Muscle layer of colon (tissue), 2 donors: ENCODE measurements around the gene KITLG.

Experiments
- H3K27ac ChIP-seq: one replicate; pipeline ENCODE4 v1.7.0; 2013; ENCODE audit warnings: low read depth, mild to moderate bottlenecking, low read length, moderate library complexity
- H3K27me3 ChIP-seq, 2 donors: one replicate each; pipeline ENCODE4 v1.7.0; 2013; ENCODE audit warnings: low read length in 2 of 2, mild to moderate bottlenecking in 2 of 2; ENCODE audit not compliant: insufficient read depth in 2 of 2, control insufficient read depth in 1 of 2
- H3K36me3 ChIP-seq: one replicate; pipeline ENCODE4 v1.7.0; 2013; ENCODE audit warnings: mild to moderate bottlenecking, low read length; ENCODE audit not compliant: insufficient read depth
- H3K4me1 ChIP-seq: one replicate; pipeline ENCODE4 v1.7.0; 2013; ENCODE audit warnings: mild to moderate bottlenecking, low read length; ENCODE audit not compliant: insufficient read depth
- H3K4me3 ChIP-seq, 2 donors: one replicate each; pipeline ENCODE4 v1.7.0; 2013; ENCODE audit warnings: low read length in 2 of 2, low read depth in 1 of 2, mild to moderate bottlenecking in 1 of 2, moderate library complexity in 1 of 2
- H3K9ac ChIP-seq: one replicate; pipeline ENCODE4 v1.7.0; 2013; ENCODE audit warnings: low read length
- H3K9me3 ChIP-seq: one replicate; pipeline ENCODE4 v1.7.0; 2013; ENCODE audit warnings: mild to moderate bottlenecking, low read length
- donor health status: abdominal sarcoma.
- donor health status: Adenocarcinoma of cecum.

KITLG gene

DNA sequence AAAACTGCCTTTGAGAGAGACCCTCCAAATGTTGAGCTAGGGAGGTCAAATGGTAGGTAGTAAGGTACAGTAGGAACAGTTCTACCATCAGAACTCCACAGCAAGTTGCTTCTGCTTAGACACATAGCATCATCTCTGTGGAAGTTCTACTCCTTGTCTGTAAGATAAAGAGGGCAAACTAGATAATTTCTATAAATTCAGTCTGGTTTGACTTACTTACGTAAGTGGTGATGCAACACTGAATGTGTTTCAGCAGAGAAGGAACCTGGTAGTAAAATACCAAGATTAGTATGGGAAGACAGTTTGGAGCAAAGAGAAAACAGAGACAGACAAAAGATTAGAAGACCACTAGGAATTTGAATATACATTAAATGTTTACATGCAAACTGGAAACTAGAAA is 42.0 kb downstream of the KITLG start:
- Histone ChIP-seq H3K9ac (no peak overlapping the region), H3K36me3 (peaks cover 12% of the 10 kb centered on the region), H3K27me3 (no peaks in the 10 kb centered on the region), H3K4me1 (peaks cover 6% of the 10 kb centered on the region), H3K9me3 (no peaks in the 10 kb centered on the region), H3K4me3 (no peak overlapping the region), H3K27ac (no peak overlapping the region)

DNA sequence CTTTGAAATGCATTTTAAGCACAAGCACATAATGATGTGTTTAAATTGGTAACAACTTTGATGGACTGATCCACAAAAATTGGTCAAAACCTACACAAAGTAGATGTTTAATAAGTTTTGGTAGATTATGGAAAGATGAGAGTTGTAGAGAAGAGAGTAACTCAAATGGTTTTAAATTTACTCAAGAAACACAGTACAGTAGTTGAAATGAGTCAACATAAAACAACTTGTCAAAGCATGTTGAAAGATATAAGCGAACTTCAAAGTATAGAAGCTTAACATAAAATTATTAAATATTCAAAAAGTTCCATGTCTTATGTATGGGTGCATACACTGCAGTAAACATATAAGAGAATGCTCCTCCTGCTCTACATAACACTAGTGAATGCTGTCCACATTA is 49.4 kb downstream of the KITLG start:
- Histone ChIP-seq H3K27ac (no peak overlapping the region), H3K36me3 (peaks cover 18% of the 10 kb centered on the region), H3K4me1 (peaks cover 5% of the 10 kb centered on the region), H3K9ac (no peak overlapping the region), H3K4me3 (no peak overlapping the region), H3K27me3 (no peaks in the 10 kb centered on the region), H3K9me3 (no peaks in the 10 kb centered on the region)

DNA sequence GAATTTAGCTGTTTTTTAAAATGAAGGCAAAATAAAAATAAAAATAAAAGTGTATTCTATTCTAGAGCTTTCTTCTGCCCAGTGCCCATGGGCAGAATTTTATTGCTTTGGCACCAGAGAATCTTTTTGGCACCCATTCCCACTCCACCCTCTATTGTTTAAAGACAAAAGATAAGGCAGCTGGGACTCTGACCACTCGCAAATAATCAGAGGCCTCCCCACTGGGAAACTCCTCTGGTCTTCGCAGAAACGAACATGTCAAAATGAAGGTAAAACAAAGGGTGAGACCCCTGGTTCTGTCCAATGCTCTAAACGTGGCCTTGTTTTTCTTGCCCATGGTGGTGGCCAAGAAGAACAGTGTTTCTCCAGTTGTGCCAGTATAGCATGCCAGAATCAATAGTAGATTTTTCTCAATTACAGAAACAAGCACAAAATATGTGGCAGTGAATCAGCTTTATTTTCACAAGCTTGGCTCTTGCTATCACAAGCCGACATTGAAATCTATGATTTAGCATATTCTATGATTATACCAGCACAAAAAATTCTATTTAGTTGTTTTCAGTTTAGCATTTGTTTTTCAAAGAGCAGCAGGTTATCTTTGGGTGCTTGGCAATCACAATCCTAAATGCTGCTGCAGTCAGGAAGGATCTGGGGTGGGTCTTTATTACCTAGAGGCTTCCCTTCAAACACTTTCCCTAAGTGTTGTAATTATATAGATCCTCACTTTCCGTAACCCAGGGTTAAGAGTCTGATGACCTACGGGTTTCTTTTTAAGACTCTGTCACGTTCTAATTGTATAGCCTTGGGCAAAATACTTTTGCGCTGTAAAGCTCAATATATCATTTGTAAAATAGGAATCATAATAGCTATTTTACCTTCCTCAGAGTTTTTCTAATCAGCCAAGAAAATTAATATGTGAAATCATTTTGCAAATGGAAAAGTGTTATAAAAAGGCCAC is 50.5 kb downstream of the KITLG start:
- Histone ChIP-seq H3K9ac (no peak overlapping the region), H3K4me1 (peaks cover 5% of the 10 kb centered on the region), H3K9me3 (no peaks in the 10 kb centered on the region), H3K4me3 (no peak overlapping the region), H3K36me3 (peaks cover 25% of the 10 kb centered on the region), H3K27me3 (no peaks in the 10 kb centered on the region), H3K27ac (no peak overlapping the region)

DNA sequence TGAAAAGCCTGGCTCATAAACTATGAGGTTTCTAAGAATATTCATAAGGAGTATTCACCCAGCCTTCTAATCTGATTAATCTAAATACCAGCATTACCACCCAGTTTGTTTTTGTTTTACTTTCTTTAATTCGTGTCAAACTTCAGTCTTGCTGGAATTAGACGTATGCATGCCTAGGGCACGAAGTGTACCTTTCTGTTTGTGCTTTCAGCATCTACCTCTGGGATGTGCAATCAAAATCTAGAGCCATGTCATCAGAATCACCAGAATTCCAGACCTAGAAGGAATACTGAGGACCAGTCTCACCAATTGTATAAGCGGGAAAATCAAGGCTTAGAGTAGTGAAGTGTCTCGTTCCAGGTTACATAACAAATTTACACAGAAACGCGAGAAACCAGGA is 57.3 kb downstream of the KITLG start:
- Histone ChIP-seq H3K9ac (no peak overlapping the region), H3K4me1 (peaks cover 18% of the 10 kb centered on the region), H3K27ac (no peak overlapping the region), H3K4me3 (no peak overlapping the region), H3K27me3 (no peaks in the 10 kb centered on the region), H3K9me3 (no peaks in the 10 kb centered on the region), H3K36me3 (peaks cover 35% of the 10 kb centered on the region)

DNA sequence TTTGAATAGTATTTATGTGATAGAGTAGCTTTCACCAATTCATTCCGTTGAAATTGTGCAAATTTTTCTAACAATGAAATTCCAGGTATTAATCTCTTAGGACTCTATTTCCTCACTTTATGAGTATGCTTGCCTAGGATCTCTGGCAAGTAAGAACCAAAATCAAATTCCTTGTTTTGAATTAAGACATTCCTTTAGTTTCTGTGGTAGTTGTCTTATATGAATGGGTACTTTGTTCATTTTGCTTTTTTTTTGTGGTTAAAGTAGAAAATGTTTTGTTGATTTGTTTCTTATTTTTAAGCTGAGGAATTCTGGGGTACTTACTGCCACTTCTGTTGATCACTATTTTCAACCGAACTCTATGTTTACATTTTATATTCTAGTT is 59.8 kb downstream of the KITLG start:
- Histone ChIP-seq H3K9ac (no peak overlapping the region), H3K4me3 (no peak overlapping the region), H3K9me3 (no peaks in the 10 kb centered on the region), H3K36me3 (peaks cover 22% of the 10 kb centered on the region), H3K27ac (no peak overlapping the region), H3K27me3 (no peaks in the 10 kb centered on the region), H3K4me1 (peaks cover 18% of the 10 kb centered on the region)

DNA sequence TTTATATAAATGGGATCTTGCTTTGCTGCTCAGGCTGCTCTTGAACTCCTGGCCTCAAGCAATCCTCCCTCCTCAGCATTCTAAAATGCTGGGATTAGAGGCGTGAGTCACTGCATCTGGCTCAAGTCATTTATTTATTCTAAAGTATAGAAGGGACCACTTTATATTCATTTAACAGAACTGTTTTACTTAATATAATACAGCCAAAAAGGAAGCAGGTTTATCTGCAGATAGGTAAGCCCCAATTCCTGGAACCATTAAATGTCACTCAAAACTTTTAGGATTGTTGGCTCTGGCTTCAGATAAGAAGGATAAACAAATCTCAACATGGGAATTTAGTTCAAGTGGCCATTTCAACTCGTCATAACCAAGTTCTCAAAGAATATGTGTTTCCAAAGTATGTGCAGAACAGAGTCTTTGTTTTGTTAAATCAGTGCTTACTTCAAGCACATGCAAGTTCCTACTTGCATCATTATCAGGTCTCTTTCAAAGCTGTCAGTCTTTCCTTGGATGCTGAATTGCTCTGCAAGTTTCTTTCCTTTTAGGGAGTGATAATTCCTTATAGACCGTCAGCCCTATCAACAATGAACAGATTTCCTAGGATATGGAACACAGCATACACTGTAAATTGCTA is 60.4 kb downstream of the KITLG start:
- no peaks in the 10 kb centered on the region for H3K9me3 ChIP-seq
- peaks cover 18% of the 10 kb centered on the region for H3K4me1 ChIP-seq
- H3K27ac ChIP-seq, result no peak overlapping the region

DNA sequence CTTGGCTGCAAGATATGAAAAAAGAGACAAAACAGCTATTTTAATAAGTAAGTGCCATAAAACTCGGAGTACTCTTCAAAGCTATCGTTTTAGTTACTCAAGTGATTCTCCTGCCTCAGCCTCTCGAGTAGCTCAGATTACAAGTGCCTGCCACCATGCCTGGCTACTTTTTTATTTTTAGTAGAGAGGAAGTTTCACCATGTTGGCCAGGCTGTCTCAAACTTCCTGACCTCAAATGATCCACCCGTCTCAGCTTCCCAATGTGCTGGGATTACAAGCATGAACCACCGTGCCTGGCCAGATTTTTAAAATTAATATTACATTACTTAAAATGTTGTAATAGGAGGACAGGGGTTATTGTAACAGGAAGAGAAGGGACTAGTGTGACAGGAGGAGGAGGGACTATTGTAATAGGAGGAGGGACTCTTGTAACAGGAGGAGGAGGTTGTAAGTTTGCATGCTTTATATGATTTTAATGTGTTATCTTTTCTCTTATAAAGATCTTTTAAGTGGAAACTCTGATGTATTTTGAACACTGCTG is 61.3 kb downstream of the KITLG start:
- Histone ChIP-seq H3K9me3 (no peaks in the 10 kb centered on the region), H3K4me1 (peaks cover 18% of the 10 kb centered on the region), H3K9ac (no peak overlapping the region), H3K27ac (no peak overlapping the region), H3K27me3 (no peaks in the 10 kb centered on the region), H3K4me3 (no peak overlapping the region), H3K36me3 (peaks cover 21% of the 10 kb centered on the region)

More for the DNA sequence above, 60.4 kb downstream of the KITLG start:
- Histone ChIP-seq H3K27me3 (no peaks in the 10 kb centered on the region), H3K9ac (no peak overlapping the region), H3K36me3 (peaks cover 23% of the 10 kb centered on the region), H3K4me3 (no peak overlapping the region)

DNA sequence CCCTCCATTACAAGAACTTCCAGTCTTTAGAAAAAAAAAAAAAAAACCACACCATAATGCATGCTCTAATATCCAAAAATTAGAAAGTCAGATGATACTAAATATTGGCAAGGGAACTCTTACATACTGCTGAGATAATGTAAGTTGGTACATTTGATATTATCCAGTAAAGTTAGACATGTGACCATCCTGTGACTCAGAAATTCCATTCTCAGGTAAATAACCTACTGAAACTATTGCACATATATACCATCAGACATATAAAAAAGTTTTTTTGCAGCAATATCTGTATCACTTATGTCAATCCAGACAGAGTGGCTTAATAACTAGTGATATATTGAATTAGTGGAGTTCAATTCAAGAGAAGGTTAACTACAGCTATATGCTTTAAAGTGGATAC is 63.5 kb downstream of the KITLG start:
- no peaks in the 10 kb centered on the region for H3K9me3 ChIP-seq
- no peak overlapping the region for H3K9ac ChIP-seq
- no peaks in the 10 kb centered on the region for H3K27me3 ChIP-seq
- peaks cover 21% of the 10 kb centered on the region for H3K36me3 ChIP-seq
- no peak overlapping the region for H3K27ac ChIP-seq
- no peak overlapping the region for H3K4me3 ChIP-seq
- peaks cover 14% of the 10 kb centered on the region for H3K4me1 ChIP-seq

DNA sequence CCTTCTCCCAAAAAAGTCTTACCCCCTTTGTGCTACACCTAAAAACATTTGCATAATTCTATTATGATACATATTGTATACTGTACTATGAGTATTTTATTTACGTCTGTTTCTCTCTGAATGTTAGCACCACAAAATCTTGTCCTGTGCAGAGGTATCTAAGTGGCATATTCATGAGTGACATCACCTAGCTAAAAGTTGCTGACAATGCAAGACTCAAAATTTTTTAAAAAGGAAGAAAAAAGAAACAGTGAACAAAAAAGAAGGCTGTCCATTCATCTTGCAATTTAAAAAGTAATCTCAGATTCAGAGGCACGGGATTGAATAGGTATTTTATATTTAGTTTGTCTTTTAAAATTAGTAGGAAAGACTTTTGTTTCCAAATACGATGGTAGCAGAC is 69.4 kb downstream of the KITLG start:
- Histone ChIP-seq H3K27me3 (no peaks in the 10 kb centered on the region), H3K9ac (no peak overlapping the region), H3K27ac (no peak overlapping the region), H3K9me3 (no peaks in the 10 kb centered on the region), H3K4me1 (no peaks in the 10 kb centered on the region), H3K4me3 (no peak overlapping the region), H3K36me3 (peaks cover 20% of the 10 kb centered on the region)

DNA sequence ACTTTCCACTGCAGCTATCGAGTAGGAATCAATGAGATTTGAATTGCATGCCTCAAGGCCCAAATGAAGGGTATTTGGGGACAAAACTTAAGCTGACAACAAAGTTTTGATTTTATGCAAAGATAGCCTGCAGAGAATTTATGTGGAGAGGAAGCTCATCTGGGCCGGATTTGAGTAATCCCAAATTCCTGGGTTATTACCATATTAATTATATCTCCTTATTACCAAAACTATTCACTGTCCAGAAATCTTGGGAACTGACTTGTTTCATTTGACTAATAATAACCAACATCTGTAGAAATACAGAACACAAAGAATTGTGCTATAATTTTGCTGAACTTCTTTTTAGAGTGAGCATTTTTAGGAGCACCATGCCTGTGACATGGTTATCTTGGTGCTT is 70.4 kb downstream of the KITLG start:
- peaks cover 26% of the 10 kb centered on the region for H3K36me3 ChIP-seq
- H3K9ac ChIP-seq, result no peak overlapping the region
- no peaks in the 10 kb centered on the region for H3K27me3 ChIP-seq
- H3K4me3 ChIP-seq, result no peak overlapping the region
- H3K4me1 ChIP-seq, result no peaks in the 10 kb centered on the region
- H3K9me3 ChIP-seq, result no peaks in the 10 kb centered on the region
- no peak overlapping the region for H3K27ac ChIP-seq

DNA sequence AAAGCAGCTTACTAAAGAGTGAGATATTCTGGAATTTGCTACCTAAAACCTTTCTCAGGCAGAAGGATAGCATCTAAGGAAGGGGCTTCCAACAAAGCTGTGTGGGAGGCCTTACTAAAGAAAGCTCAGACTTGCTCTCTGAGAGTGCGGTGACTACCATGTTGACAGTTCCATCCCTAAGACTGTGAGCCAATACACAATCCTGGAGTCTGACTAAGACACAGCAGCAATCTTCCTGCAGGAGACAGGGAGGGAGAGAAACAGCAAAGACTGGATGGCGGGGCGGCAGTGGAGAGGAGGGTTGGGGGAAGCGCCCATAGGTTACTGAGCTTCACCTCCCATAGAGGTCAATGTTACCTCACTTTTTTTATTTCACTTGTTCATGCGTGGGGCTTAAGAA is 70.9 kb downstream of the KITLG start:
- Histone ChIP-seq H3K9ac (no peak overlapping the region), H3K27ac (no peak overlapping the region), H3K36me3 (peaks cover 26% of the 10 kb centered on the region), H3K27me3 (no peaks in the 10 kb centered on the region), H3K4me3 (no peak overlapping the region), H3K4me1 (no peaks in the 10 kb centered on the region), H3K9me3 (no peaks in the 10 kb centered on the region)
